IMR-90 (cell line): ENCODE measurements around the gene PPP2R2D. TPM values are rescaled to one million over a fixed set of nuclear protein-coding genes. Genes with fewer than 3 reads are reported as not detected.

Experiments used
- ATAC-seq: fragments of 200-7000 bp; cut with Tn5 transposase; 2 replicates; pipeline ENCODE4 v1.9.1; 2020; ENCODE audit warnings: low read depth, mild to moderate bottlenecking, moderate library complexity
- BruUV-seq: library from RNA; stranded (reverse); fragments of 400-500 nt; replicated peaks from 2 replicates; lab custom pipeline; 2021; lab: Mats Ljungman, UMichigan
- CTCF ChIA-PET: fragments of 300-600 bp; formaldehyde crosslinking; extraction: SDS; loops from one replicate; lab custom pipeline; 2021; ENCODE audit warnings: antibody characterized with exemption; lab: Yijun Ruan, JAX
- POLR2A ChIA-PET: fragments of 300-600 bp; sonication (Branson Sonifier 250); formaldehyde crosslinking; loops from one replicate; lab custom pipeline; 2022; ENCODE audit warnings: antibody characterized with exemption; ENCODE audit not compliant: unreplicated experiment; lab: Charles Lee
- DNase-seq: peaks from one replicate; pipeline ENCODE4 v3.0.0; 2013
- H2AFZ ChIP-seq: replicated peaks from 2 replicates; pipeline ENCODE3; 2013; ENCODE audit warnings: low read length, mild to moderate bottlenecking; ENCODE audit not compliant: poor library complexity
- H2AK5ac ChIP-seq: 2 replicates; pipeline ENCODE4 v1.6.1; 2013; ENCODE audit warnings: low read depth, low read length, inconsistent platforms
- H2AK9ac ChIP-seq: replicated peaks from 2 replicates; pipeline ENCODE3; 2013; ENCODE audit warnings: mild to moderate bottlenecking, low read depth, low read length, moderate library complexity; ENCODE audit not compliant: poor library complexity
- H2BK120ac ChIP-seq: 2 replicates; pipeline ENCODE4 v1.6.1; 2013; ENCODE audit warnings: low read depth, low read length, inconsistent platforms
- H2BK15ac ChIP-seq: 3 replicates; pipeline ENCODE4 v1.6.1; 2013; ENCODE audit warnings: low read depth, low read length, inconsistent platforms
- H2BK20ac ChIP-seq: 2 replicates; pipeline ENCODE4 v1.6.1; 2013; ENCODE audit warnings: low read depth, mild to moderate bottlenecking, inconsistent platforms, low read length, moderate library complexity
- H2BK5ac ChIP-seq: 2 replicates; pipeline ENCODE4 v1.6.1; 2013; ENCODE audit warnings: mild to moderate bottlenecking, low read depth, low read length, inconsistent platforms; ENCODE audit not compliant: poor library complexity, severe bottlenecking
- H3K14ac ChIP-seq: replicated peaks from 2 replicates; pipeline ENCODE4 v1.6.1; 2013; ENCODE audit warnings: low read depth, low read length, inconsistent platforms
- H3K18ac ChIP-seq: 2 replicates; pipeline ENCODE4 v1.6.1; 2013; ENCODE audit warnings: low read depth, low read length, control low read depth
- H3K23ac ChIP-seq: 2 replicates; pipeline ENCODE4 v1.6.1; 2013; ENCODE audit warnings: low read depth, low read length, inconsistent platforms
- H3K27ac ChIP-seq: 2 replicates; pipeline ENCODE4 v1.5.1; 2013; ENCODE audit warnings: mild to moderate bottlenecking, control low read depth, low read length; ENCODE audit not compliant: insufficient read depth
- H3K27me3 ChIP-seq: 2 replicates; pipeline ENCODE4 v1.6.1; 2013; ENCODE audit warnings: low read length; ENCODE audit not compliant: control insufficient read depth, insufficient read depth
- H3K36me3 ChIP-seq: 2 replicates; pipeline ENCODE4 v1.6.1; 2013; ENCODE audit warnings: low read length, mixed read lengths; ENCODE audit not compliant: control insufficient read depth, insufficient read depth
- H3K4ac ChIP-seq: 2 replicates; pipeline ENCODE4 v1.6.1; 2013; ENCODE audit warnings: low read depth, low read length, inconsistent platforms
- H3K4me1 ChIP-seq: 2 replicates; pipeline ENCODE4 v1.6.1; 2013; ENCODE audit warnings: low read length, mixed read lengths; ENCODE audit not compliant: control insufficient read depth, insufficient read depth
- H3K4me2 ChIP-seq: 2 replicates; pipeline ENCODE4 v1.6.1; 2013; ENCODE audit warnings: low read depth, mild to moderate bottlenecking, control low read depth, low read length, moderate library complexity
- H3K4me3 ChIP-seq: 2 replicates; pipeline ENCODE4 v1.5.1; 2013; ENCODE audit warnings: low read depth, mild to moderate bottlenecking, control low read depth, low read length, moderate library complexity; ENCODE audit not compliant: insufficient read depth
- H3K56ac ChIP-seq: 2 replicates; pipeline ENCODE4 v1.6.1; 2013; ENCODE audit warnings: low read length, inconsistent platforms; ENCODE audit not compliant: insufficient read depth; ENCODE audit errors: extremely low read depth
- H3K79me1 ChIP-seq, 2 experiments: 2 replicates each; pipeline ENCODE4 v1.6.1; 2013; ENCODE audit warnings: low read length in 2 of 2, inconsistent platforms in 1 of 2, low read depth in 1 of 2
- H3K9ac ChIP-seq: 2 replicates; pipeline ENCODE4 v1.6.1; 2013; ENCODE audit warnings: low read depth, low read length, control low read depth
- H3K9me1 ChIP-seq: 2 replicates; pipeline ENCODE4 v1.6.1; 2013; ENCODE audit warnings: low read length, inconsistent platforms; ENCODE audit not compliant: insufficient read depth
- H3K9me3 ChIP-seq: 2 replicates; pipeline ENCODE4 v1.6.1; 2013; ENCODE audit warnings: low read length; ENCODE audit not compliant: control insufficient read depth, insufficient read depth
- H4K20me1 ChIP-seq: 2 replicates; pipeline ENCODE4 v1.6.1; 2013; ENCODE audit warnings: low read length, inconsistent platforms; ENCODE audit not compliant: insufficient read depth
- H4K5ac ChIP-seq: 2 replicates; pipeline ENCODE4 v1.6.1; 2013; ENCODE audit warnings: mild to moderate bottlenecking, low read depth, low read length, control low read depth
- H4K8ac ChIP-seq, 2 experiments: 2 replicates each; pipeline ENCODE4 v1.6.1; 2013; ENCODE audit warnings: low read depth in 2 of 2, low read length in 2 of 2, control low read depth in 1 of 2, inconsistent platforms in 1 of 2
- H4K91ac ChIP-seq: 2 replicates; pipeline ENCODE4 v1.6.1; 2013; ENCODE audit warnings: low read depth, low read length, inconsistent platforms; ENCODE audit not compliant: insufficient read depth
- CEBPB ChIP-seq: IDR thresholded peaks from 2 replicates; pipeline ENCODE4 v1.6.1; 2012; ENCODE audit warnings: low read depth, low read length, improper control_type of control experiment
- MAZ ChIP-seq: IDR thresholded peaks from 2 replicates; pipeline ENCODE4 v1.6.1; 2012; ENCODE audit warnings: low read depth, mild to moderate bottlenecking, low read length, improper control_type of control experiment, moderate library complexity, borderline replicate concordance
- RFX5 ChIP-seq: IDR thresholded peaks from 2 replicates; pipeline ENCODE4 v1.8.0; 2012; ENCODE audit warnings: low read depth, mild to moderate bottlenecking, low read length, moderate library complexity
- WGBS, 2 experiments: methylation state at CpG; one replicate each; pipeline versions ENCODE4 v1.1.5 to v1.1.7; 2013; ENCODE audit warnings: missing lambda C conversion rate in 2 of 2; ENCODE audit not compliant: insufficient read length in 1 of 2; ENCODE audit errors: extremely low coverage in 2 of 2; 5-methylcytosine and 5-hydroxymethylcytosine counted together
- dilution Hi-C: fragments of 300-500 bp; cut with HindIII; formaldehyde crosslinking; loops from one replicate; pipeline ENCODE4 v1.14.3; 2018; ENCODE audit warnings: low sequenced_read_pairs; ENCODE audit not compliant: unreplicated experiment
- in situ Hi-C: fragments of 300-500 bp; cut with MboI; formaldehyde crosslinking; loops from 3 replicates; pipeline ENCODE4 v1.14.3; 2019; ENCODE audit warnings: low sequenced_read_pairs, inconsistent platforms, mixed read lengths
- intact Hi-C: fragments of 100-400 bp; cut with micrococcal nuclease; formaldehyde crosslinking; loops from 2 replicates; pipeline ENCODE4 v1.10.0; 2022
- polyA plus RNA-seq, 3 experiments: library from polyadenylated mRNA; depleted of rRNA; stranded (reverse); fragments of >200 nt; gene quantifications; 2 replicates each; pipeline ENCODE4 v1.2.3, GENCODE V29; 2012; ENCODE audit warnings: low replicate concordance in 1 of 3
- total RNA-seq: library from RNA; depleted of rRNA; stranded (reverse); fragments of >200 nt; gene quantifications from 2 replicates; pipeline ENCODE4 v1.2.3, GENCODE V29; 2012

The PPP2R2D gene
- total and polyA plus RNA-seq, 2 of the 4 experiments (the other 2 are of a cell fraction): 22.8 to 23.8 TPM

- no peak overlapping the region for H4K91ac ChIP-seq
- H4K8ac ChIP-seq: no peak overlapping the region
- no peaks in the 10 kb centered on the region for H3K27me3 ChIP-seq
- no peak overlapping the region for H2BK5ac ChIP-seq
- WGBS, 2 experiments: no CpG with 5 or more reads among the region's 3 CpGs
- H3K23ac ChIP-seq: no peak overlapping the region
- intact Hi-C loops (no loop called here), dilution Hi-C loops (no loop called here), in situ Hi-C loops (no loop called here)
- DNase-seq (no peak), ATAC-seq (no peak)
- CTCF ChIA-PET: interaction anchor here (0.9 kb wide), 1 partner anchor 29 kb away, joined by 4 read pairs; no protein-coding TSS in a partner anchor
- no peak overlapping the region for H2BK120ac ChIP-seq
- POLR2A ChIA-PET: no interaction called here
- H3K4me1 ChIP-seq: peaks cover 18% of the 10 kb centered on the region
- H3K79me1 ChIP-seq: no peaks in the 10 kb centered on the region
- no peak overlapping the region for H4K5ac ChIP-seq
- H3K9me3 ChIP-seq: no peaks in the 10 kb centered on the region
- H3K27ac ChIP-seq: no peak overlapping the region
- H2AFZ ChIP-seq: no peak overlapping the region
- peaks cover 10% of the 10 kb centered on the region; the same call in 1 of the 2 replicates for H3K9me1 ChIP-seq
- H4K20me1 ChIP-seq: no peaks in the 10 kb centered on the region
- H2BK15ac ChIP-seq: no peak overlapping the region
- no peak overlapping the region for H3K56ac ChIP-seq
- H3K9ac ChIP-seq: no peak overlapping the region
- TF ChIP-seq MAZ: no peak
- no peak for TF ChIP-seq RFX5
- TF ChIP-seq CEBPB: no peak
- no peak overlapping the region for H2AK9ac ChIP-seq
- H3K4me3 ChIP-seq: no peak overlapping the region
- no peak overlapping the region for H3K4me2 ChIP-seq
- no peak overlapping the region for H2AK5ac ChIP-seq
- no peak overlapping the region for H2BK20ac ChIP-seq
- H3K14ac ChIP-seq: no peak overlapping the region
- H3K36me3 ChIP-seq: no peaks in the 10 kb centered on the region
- no peak overlapping the region for H3K4ac ChIP-seq
- no peak overlapping the region for H3K18ac ChIP-seq
- BruUV-seq: no TSS peak
Observed at GRCh38 chr10:131994435-131994834, 93.6 kb downstream of the PPP2R2D start.
